Measurements from ENCODE around the gene NUDT16.

The NUDT16 gene

DNA sequence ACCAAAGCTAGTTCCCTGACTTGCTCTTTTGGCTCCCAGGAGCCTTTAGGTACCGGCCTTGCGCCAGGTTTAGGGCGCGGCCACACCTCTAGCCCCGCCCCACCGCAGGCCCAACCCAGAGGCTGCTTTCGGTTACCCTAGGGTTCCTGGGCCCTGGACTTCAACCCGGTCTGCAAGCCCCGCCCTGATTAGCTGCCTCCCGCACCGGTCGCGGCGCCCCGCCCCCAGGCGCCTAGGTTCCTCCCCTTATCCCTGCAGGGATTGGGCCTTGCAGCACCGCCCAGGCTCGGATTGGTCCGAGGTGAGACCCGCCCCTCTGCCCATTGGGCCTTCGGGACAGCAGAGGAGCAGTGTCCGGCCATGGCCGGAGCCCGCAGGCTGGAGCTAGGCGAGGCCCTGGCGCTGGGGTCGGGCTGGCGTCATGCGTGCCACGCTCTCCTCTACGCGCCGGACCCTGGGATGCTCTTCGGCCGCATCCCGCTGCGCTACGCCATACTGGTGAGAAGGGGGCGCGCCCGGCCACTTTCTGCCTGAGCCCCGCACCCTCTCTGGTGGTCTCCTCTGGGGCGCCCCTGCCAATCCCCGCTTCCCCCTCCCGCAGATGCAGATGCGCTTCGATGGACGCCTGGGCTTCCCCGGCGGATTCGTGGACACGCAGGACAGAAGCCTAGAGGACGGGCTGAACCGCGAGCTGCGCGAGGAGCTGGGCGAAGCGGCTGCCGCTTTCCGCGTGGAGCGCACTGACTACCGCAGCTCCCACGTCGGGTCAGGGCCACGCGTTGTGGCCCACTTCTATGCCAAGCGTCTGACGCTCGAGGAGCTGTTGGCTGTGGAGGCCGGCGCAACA is at the start of gene NUDT16:
NUDT16 (plus strand) TSS at position 330 of the 847 bp plus-strand sequence; CDS start at position 361, 31 bp downstream.
- Mint-ChIP-seq H3K9me3 (peaks cover 2% of the 10 kb centered on the region), H3K4me3 (peak within 1 kb of the TSS; percentile 97 to 98 (median 97)), H3K27ac (peak within 1 kb of the TSS; percentile 81 to 97 (median 94)), H3K4me1 (peaks cover 15% of the 10 kb centered on the region), H3K36me3 (ENCODE audit: low read depth) (peaks cover 52% of the 10 kb centered on the region), H3K27me3 (ENCODE audit: low read depth) (no peaks in the 10 kb centered on the region)
- TF ChIP-seq, protein P1, sequence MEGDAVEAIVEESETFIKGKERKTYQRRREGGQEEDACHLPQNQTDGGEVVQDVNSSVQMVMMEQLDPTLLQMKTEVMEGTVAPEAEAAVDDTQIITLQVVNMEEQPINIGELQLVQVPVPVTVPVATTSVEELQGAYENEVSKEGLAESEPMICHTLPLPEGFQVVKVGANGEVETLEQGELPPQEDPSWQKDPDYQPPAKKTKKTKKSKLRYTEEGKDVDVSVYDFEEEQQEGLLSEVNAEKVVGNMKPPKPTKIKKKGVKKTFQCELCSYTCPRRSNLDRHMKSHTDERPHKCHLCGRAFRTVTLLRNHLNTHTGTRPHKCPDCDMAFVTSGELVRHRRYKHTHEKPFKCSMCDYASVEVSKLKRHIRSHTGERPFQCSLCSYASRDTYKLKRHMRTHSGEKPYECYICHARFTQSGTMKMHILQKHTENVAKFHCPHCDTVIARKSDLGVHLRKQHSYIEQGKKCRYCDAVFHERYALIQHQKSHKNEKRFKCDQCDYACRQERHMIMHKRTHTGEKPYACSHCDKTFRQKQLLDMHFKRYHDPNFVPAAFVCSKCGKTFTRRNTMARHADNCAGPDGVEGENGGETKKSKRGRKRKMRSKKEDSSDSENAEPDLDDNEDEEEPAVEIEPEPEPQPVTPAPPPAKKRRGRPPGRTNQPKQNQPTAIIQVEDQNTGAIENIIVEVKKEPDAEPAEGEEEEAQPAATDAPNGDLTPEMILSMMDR (IDR thresholded peaks at IDR 0.05; ENCODE audit: unreplicated experiment in 3 of 3) = no peak

DNA sequence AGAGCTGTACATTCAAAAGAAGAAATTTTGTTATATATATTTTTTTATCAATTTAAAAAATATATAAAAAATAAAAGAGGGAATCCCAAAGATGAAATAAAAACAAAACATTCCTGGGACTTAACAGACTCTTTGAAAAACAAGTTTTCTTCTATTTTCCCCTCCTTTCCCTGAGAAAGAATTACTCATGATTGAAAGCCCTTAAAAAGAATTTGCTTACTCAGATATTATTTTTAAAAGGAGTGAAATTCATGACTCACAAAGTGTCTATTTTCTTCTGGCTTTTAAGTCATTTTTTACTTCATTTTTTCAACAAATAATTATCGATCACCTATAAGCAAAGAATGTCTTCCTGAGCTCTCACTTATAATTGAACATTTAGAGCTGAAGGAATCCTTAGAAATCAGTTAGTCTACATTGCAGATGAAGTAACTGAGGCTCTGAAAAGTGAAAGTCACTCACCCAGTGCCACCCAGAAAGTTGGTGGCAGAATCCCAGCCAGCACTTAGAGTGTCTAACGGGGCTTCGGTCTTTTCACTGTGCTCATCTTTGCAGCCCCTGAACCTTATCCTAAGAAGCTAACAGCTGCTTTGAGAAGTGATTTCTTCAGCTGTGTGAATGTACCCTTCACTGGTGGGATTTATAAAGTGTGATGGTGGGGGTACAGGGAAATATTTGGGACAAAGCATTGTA is 42.5 kb upstream of the NUDT16 start:
- Mint-ChIP-seq H3K4me1 (no peaks in the 10 kb centered on the region), H3K4me3 (no peak overlapping the region), H3K27ac (no peak overlapping the region), H3K27me3 (ENCODE audit: low read depth) (no peaks in the 10 kb centered on the region), H3K36me3 (ENCODE audit: low read depth) (peaks cover 7% of the 10 kb centered on the region), H3K9me3 (peaks cover 5% of the 10 kb centered on the region)
- TF ChIP-seq, protein P1 (IDR thresholded peaks at IDR 0.05; ENCODE audit: unreplicated experiment in 3 of 3) = no peak

DNA sequence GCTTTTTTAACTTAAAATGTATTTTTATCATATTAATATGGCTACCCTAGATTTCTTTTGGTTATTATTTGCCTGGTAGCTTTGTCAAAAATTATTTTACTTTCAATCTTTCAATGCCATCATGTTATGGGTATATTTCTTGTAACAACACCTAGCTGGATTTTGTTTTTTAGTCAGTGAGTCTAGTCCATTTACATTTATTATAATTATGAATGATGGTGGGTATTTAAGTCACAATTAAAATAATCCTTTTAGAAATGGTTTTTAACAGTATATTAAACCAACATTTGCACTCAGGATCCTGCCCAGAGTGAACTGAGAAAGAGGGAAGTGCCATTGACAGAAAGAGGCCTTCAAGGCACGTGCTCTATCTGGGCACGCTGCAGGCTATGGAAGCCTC is 39.8 kb upstream of the NUDT16 start:
- H3K4me3 Mint-ChIP-seq = no peak overlapping the region
- no peak overlapping the region for H3K27ac Mint-ChIP-seq
- H3K9me3 Mint-ChIP-seq = peaks cover 7% of the 10 kb centered on the region
- H3K27me3 Mint-ChIP-seq (ENCODE audit: low read depth) = no peaks in the 10 kb centered on the region
- peaks cover 12% of the 10 kb centered on the region for H3K36me3 Mint-ChIP-seq (ENCODE audit: low read depth)
- TF ChIP-seq, protein P1 (IDR thresholded peaks at IDR 0.05; ENCODE audit: unreplicated experiment in 3 of 3) = no peak
- no peaks in the 10 kb centered on the region for H3K4me1 Mint-ChIP-seq

DNA sequence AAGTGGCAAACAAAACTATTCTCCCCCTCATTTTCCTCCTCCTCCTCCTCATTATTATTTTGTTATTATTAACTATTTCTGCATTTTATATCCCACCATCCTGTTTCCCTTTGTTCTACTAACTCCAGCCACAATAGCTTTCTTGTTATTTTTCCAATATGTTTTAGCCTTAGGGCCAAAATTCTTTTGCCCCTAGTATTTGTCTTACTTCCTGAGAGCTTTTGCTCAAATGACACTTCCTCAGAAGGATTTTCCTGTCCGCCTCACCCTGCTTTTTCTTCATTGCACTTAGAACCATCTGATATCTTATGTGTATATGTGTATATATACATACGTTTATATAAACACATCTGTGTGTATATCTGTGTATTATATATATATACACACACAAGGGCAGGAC is 32.7 kb upstream of the NUDT16 start:
- no peak overlapping the region for H3K27ac Mint-ChIP-seq
- H3K9me3 Mint-ChIP-seq = peaks cover 2% of the 10 kb centered on the region
- TF ChIP-seq, protein P1 (IDR thresholded peaks at IDR 0.05; ENCODE audit: unreplicated experiment in 3 of 3) = no peak
- H3K4me1 Mint-ChIP-seq = peaks cover 12% of the 10 kb centered on the region
- no peak overlapping the region for H3K4me3 Mint-ChIP-seq
- peaks cover 6% of the 10 kb centered on the region for H3K36me3 Mint-ChIP-seq (ENCODE audit: low read depth)
- no peaks in the 10 kb centered on the region for H3K27me3 Mint-ChIP-seq (ENCODE audit: low read depth)

DNA sequence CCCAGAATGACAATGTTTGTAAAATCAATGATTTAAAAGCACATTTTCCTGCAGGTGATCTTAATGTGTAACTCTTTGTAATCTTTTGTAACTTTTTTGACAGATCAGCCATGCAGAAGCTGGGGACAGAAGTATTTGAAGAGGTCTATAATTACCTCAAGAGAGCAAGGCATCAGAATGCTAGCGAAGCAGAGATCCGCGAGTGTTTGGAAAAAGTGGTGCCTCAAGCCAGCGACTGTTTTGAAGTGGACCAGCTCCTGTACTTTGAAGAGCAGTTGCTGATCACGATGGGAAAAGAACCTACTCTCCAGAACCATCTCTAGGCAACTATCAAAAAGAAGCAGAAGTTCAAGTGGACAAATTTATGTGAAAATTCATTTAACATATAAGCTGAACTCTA is 32.1 kb upstream of the NUDT16 start:
- TF ChIP-seq, protein P1 (IDR thresholded peaks at IDR 0.05; ENCODE audit: unreplicated experiment in 3 of 3) = no peak
- Mint-ChIP-seq H3K4me1 (peaks cover 16% of the 10 kb centered on the region), H3K27me3 (ENCODE audit: low read depth) (no peaks in the 10 kb centered on the region), H3K9me3 (peaks cover 1% of the 10 kb centered on the region), H3K36me3 (ENCODE audit: low read depth) (peaks cover under 1% of the 10 kb centered on the region), H3K4me3 (no peak overlapping the region), H3K27ac (no peak overlapping the region)
